GM12878 (cell line): ENCODE data around the gene IL16. TPM values are rescaled to one million over a fixed set of nuclear protein-coding genes. Genes with fewer than 3 reads are reported as not detected.

ENCODE experiments used
- ATAC-seq: fragments of 200-7000 bp; cut with Tn5 transposase; 3 replicates; pipeline ENCODE4 v1.9.1; 2020; ENCODE audit warnings: mild to moderate bottlenecking, moderate library complexity
- BruUV-seq: library from RNA; stranded (reverse); fragments of 400-500 nt; replicated peaks from 2 replicates; lab custom pipeline; 2021; lab: Mats Ljungman, UMichigan
- CTCF ChIA-PET: fragments of 300-600 bp; sonication (Branson Sonifier 250); formaldehyde crosslinking; extraction: SDS; loops from one replicate; lab custom pipeline; 2021; ENCODE audit warnings: inconsistent platforms; lab: Yijun Ruan, JAX
- POLR2A ChIA-PET: fragments of 350-600 bp; formaldehyde crosslinking; extraction: SDS; loops from one replicate; lab custom pipeline; 2021; ENCODE audit warnings: inconsistent platforms; lab: Charles Lee
- RAD21 ChIA-PET: fragments of 300-600 bp; sonication (Branson Sonifier 250); formaldehyde crosslinking; loops from one replicate; lab custom pipeline; 2023; ENCODE audit warnings: antibody characterized with exemption; ENCODE audit not compliant: unreplicated experiment; lab: Charles Lee
- SMC1A ChIA-PET: fragments of 300-600 bp; sonication (Branson Sonifier 250); formaldehyde crosslinking; loops from one replicate; lab custom pipeline; 2023; ENCODE audit not compliant: unreplicated experiment, uncharacterized antibody; lab: Charles Lee
- DNase-seq: peaks from one replicate; pipeline ENCODE4 v3.0.0-alpha.2; 2011; ENCODE audit warnings: low read depth, low spot score
- FAIRE-seq: peaks from 3 replicates; lab custom pipeline; 2011; peaks lifted over from hg19 to GRCh38; lab: Jason Lieb, UNC
- H2AFZ ChIP-seq: 2 replicates; pipeline ENCODE4 v1.6.0; 2011; ENCODE audit warnings: low read depth, low read length, control low read depth; ENCODE audit not compliant: control insufficient read depth
- H3K27ac ChIP-seq: 2 replicates; pipeline ENCODE4 v1.5.1; 2011; ENCODE audit warnings: control low read depth; ENCODE audit not compliant: control insufficient read depth, insufficient read depth
- H3K27me3 ChIP-seq, 2 experiments: replicated peaks in 1 of 2; 2 replicates each; pipeline versions ENCODE4 v1.6.0 to v1.6.1; 2011; ENCODE audit warnings: low read length in 1 of 2; ENCODE audit not compliant: control insufficient read depth in 2 of 2, insufficient read depth in 2 of 2
- H3K36me3 ChIP-seq, 2 experiments: 2 replicates each; pipeline ENCODE4 v1.5.1; 2011; ENCODE audit warnings: low read length in 1 of 2; ENCODE audit not compliant: control insufficient read depth in 2 of 2, insufficient read depth in 2 of 2
- H3K4me1 ChIP-seq: 2 replicates; pipeline ENCODE4 v1.6.1; 2011; ENCODE audit warnings: mild to moderate bottlenecking, low read length, moderate library complexity, mixed read lengths; ENCODE audit not compliant: control insufficient read depth, insufficient read depth
- H3K4me2 ChIP-seq: 2 replicates; pipeline ENCODE4 v1.6.0; 2011; ENCODE audit warnings: control low read depth; ENCODE audit not compliant: control insufficient read depth, insufficient read depth
- H3K4me3 ChIP-seq: fragments of 200-600 bp; sonication (generic); 2 replicates; pipeline ENCODE4 v1.5.1; 2016
- H3K79me2 ChIP-seq: 2 replicates; pipeline ENCODE4 v1.6.0; 2011; ENCODE audit warnings: low read length; ENCODE audit not compliant: control insufficient read depth, insufficient read depth
- H3K9ac ChIP-seq: 2 replicates; pipeline ENCODE4 v1.8.0; 2011; ENCODE audit warnings: low read length, control low read depth, mixed read lengths; ENCODE audit not compliant: control insufficient read depth, insufficient read depth
- H3K9me3 ChIP-seq: replicated peaks from 3 replicates; pipeline ENCODE4 v1.5.1; 2011; ENCODE audit warnings: mild to moderate bottlenecking, low read length; ENCODE audit not compliant: control insufficient read depth, insufficient read depth
- H4K20me1 ChIP-seq: 2 replicates; pipeline ENCODE4 v1.6.0; 2011; ENCODE audit not compliant: control insufficient read depth, insufficient read depth
- BRCA1 ChIP-seq: IDR thresholded peaks from 2 replicates; pipeline ENCODE4 v1.6.1; 2011; ENCODE audit warnings: low read depth, low read length, improper control_type of control experiment
- NR2C1 ChIP-seq: fragments of 450-650 bp; IDR thresholded peaks from 2 replicates; pipeline ENCODE4 v1.6.1; 2017; ENCODE audit warnings: antibody characterized with exemption, mild to moderate bottlenecking, moderate library complexity
- RCOR1 ChIP-seq: conservative IDR thresholded peaks from 2 replicates; pipeline ENCODE4 v1.6.1; 2012; ENCODE audit warnings: low read depth, low read length, improper control_type of control experiment
- SIX5 ChIP-seq: IDR thresholded peaks from 2 replicates; pipeline ENCODE4 v1.6.1; 2011; ENCODE audit warnings: mild to moderate bottlenecking, low read depth, low read length, moderate library complexity; ENCODE audit not compliant: severe bottlenecking
- STAT1 ChIP-seq: fragments of 450-650 bp; conservative IDR thresholded peaks from 2 replicates; pipeline ENCODE4 v1.6.1; 2014; ENCODE audit warnings: antibody characterized with exemption, mild to moderate bottlenecking
- ZNF207 ChIP-seq: fragments of 450-650 bp; IDR thresholded peaks from 2 replicates; pipeline ENCODE4 v1.6.1; 2014; ENCODE audit warnings: antibody characterized with exemption, mild to moderate bottlenecking, borderline replicate concordance
- ZNF592 ChIP-seq: fragments of 450-650 bp; IDR thresholded peaks from 2 replicates; pipeline ENCODE4 v1.6.1; 2017; ENCODE audit warnings: mild to moderate bottlenecking, moderate library complexity
- WGBS: methylation state at CpG from one replicate; pipeline ENCODE4 v1.1.6; 2016; ENCODE audit warnings: low lambda C conversion rate; ENCODE audit not compliant: insufficient replicate concordance, insufficient coverage; ENCODE audit errors: missing lambda C conversion rate; 5-methylcytosine and 5-hydroxymethylcytosine counted together
- in situ Hi-C: fragments of 300-500 bp; cut with MboI; formaldehyde crosslinking; loops from 9 replicates; pipeline ENCODE4 v1.14.3; 2018; ENCODE audit warnings: mixed read lengths
- intact Hi-C: fragments of 100-400 bp; cut with micrococcal nuclease; formaldehyde crosslinking; loops from one replicate; pipeline ENCODE4 v1.14.2; 2022; ENCODE audit not compliant: unreplicated experiment
- polyA plus RNA-seq, 11 experiments: library from polyadenylated mRNA; depleted of rRNA in 4 of 11; unstranded in 6 of 11; stranded (reverse) in 5 of 11; fragments of >200 nt; fragmentation: Nextera tagmentation in 4 of 11; fragmentation: Illumina TruSeq in 1 of 11; extraction: Ambion mirVana in 4 of 11; extraction: Trizol in 1 of 11; gene quantifications; 1 replicate in 1 of 11; 2 replicates in 10 of 11; pipeline versions ENCODE4 v1.2.1 to v1.2.3, GENCODE V29; 2011 to 2016; ENCODE audit warnings: inconsistent platforms in 2 of 11, missing spikeins in 2 of 11, low read depth in 1 of 11
- total RNA-seq, 4 experiments: library from RNA; depleted of rRNA in 3 of 4; stranded (reverse); fragments of >200 nt in 3 of 4; fragmentation: Illumina TruSeq in 1 of 4; extraction: Trizol in 1 of 4; gene quantifications; 2 replicates each; pipeline versions ENCODE4 v1.2.1 to v1.2.3, GENCODE V29; 2013 to 2021
- TF ChIP-seq, protein P1 (sequence below): fragments of 450-650 bp; IDR thresholded peaks from 2 replicates; pipeline ENCODE4 v1.6.1; 2017; ENCODE audit warnings: mild to moderate bottlenecking
- TF ChIP-seq, protein P2 (sequence below): IDR thresholded peaks from 2 replicates; pipeline ENCODE4 v1.6.1; 2012; ENCODE audit warnings: mild to moderate bottlenecking, low read depth, low read length
- TF ChIP-seq, protein P3 (sequence below), 3 experiments: IDR thresholded peaks in 2 of 3; conservative IDR thresholded peaks in 1 of 3; 2 replicates each; pipeline ENCODE4 v1.5.1; 2011; ENCODE audit warnings: low read depth in 3 of 3, low read length in 3 of 3, mild to moderate bottlenecking in 3 of 3, control low read depth in 2 of 3, moderate library complexity in 2 of 3, inconsistent platforms in 1 of 3, mixed read lengths in 1 of 3; ENCODE audit not compliant: control insufficient read depth in 2 of 3, insufficient read depth in 1 of 3; ENCODE audit errors: extremely low read depth in 1 of 3

The IL16 gene
- total and polyA plus RNA-seq, 10 of the 15 experiments (the other 5 are each of a cell fraction or from before 2014, with no cell fraction given), result 21.7 to 206 (median 44.5) TPM

GRCh38 chr15:81297147-81297572 is 100.5 kb downstream of the IL16 start:
- ChIA-PET SMC1A (interaction anchor here (0.7 to 9.6 kb wide), 12 partner anchors 11 to 274 kb away, joined by 3 to 109 read pairs (median 4); partner anchors contain the start of gene STARD5), POLR2A (interaction anchor here (0.7 to 1.6 kb wide), 4 partner anchors 10 to 27 kb away, joined by 3 to 5 read pairs (median 4); partner anchors contain the start of gene STARD5)
- no peak for TF ChIP-seq BRCA1
- no peak for TF ChIP-seq ZNF207
- TF ChIP-seq, protein P1, sequence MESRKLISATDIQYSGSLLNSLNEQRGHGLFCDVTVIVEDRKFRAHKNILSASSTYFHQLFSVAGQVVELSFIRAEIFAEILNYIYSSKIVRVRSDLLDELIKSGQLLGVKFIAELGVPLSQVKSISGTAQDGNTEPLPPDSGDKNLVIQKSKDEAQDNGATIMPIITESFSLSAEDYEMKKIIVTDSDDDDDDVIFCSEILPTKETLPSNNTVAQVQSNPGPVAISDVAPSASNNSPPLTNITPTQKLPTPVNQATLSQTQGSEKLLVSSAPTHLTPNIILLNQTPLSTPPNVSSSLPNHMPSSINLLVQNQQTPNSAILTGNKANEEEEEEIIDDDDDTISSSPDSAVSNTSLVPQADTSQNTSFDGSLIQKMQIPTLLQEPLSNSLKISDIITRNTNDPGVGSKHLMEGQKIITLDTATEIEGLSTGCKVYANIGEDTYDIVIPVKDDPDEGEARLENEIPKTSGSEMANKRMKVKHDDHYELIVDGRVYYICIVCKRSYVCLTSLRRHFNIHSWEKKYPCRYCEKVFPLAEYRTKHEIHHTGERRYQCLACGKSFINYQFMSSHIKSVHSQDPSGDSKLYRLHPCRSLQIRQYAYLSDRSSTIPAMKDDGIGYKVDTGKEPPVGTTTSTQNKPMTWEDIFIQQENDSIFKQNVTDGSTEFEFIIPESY, result no peak
- no peak for TF ChIP-seq ZNF592
- TF ChIP-seq, protein P2, sequence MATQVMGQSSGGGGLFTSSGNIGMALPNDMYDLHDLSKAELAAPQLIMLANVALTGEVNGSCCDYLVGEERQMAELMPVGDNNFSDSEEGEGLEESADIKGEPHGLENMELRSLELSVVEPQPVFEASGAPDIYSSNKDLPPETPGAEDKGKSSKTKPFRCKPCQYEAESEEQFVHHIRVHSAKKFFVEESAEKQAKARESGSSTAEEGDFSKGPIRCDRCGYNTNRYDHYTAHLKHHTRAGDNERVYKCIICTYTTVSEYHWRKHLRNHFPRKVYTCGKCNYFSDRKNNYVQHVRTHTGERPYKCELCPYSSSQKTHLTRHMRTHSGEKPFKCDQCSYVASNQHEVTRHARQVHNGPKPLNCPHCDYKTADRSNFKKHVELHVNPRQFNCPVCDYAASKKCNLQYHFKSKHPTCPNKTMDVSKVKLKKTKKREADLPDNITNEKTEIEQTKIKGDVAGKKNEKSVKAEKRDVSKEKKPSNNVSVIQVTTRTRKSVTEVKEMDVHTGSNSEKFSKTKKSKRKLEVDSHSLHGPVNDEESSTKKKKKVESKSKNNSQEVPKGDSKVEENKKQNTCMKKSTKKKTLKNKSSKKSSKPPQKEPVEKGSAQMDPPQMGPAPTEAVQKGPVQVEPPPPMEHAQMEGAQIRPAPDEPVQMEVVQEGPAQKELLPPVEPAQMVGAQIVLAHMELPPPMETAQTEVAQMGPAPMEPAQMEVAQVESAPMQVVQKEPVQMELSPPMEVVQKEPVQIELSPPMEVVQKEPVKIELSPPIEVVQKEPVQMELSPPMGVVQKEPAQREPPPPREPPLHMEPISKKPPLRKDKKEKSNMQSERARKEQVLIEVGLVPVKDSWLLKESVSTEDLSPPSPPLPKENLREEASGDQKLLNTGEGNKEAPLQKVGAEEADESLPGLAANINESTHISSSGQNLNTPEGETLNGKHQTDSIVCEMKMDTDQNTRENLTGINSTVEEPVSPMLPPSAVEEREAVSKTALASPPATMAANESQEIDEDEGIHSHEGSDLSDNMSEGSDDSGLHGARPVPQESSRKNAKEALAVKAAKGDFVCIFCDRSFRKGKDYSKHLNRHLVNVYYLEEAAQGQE, result peak; percentile 44; the same call in 1 of the 2 replicates
- TF ChIP-seq STAT1, result no peak
- no peak for TF ChIP-seq NR2C1
- TF ChIP-seq SIX5, result no peak
- TF ChIP-seq, protein P3, sequence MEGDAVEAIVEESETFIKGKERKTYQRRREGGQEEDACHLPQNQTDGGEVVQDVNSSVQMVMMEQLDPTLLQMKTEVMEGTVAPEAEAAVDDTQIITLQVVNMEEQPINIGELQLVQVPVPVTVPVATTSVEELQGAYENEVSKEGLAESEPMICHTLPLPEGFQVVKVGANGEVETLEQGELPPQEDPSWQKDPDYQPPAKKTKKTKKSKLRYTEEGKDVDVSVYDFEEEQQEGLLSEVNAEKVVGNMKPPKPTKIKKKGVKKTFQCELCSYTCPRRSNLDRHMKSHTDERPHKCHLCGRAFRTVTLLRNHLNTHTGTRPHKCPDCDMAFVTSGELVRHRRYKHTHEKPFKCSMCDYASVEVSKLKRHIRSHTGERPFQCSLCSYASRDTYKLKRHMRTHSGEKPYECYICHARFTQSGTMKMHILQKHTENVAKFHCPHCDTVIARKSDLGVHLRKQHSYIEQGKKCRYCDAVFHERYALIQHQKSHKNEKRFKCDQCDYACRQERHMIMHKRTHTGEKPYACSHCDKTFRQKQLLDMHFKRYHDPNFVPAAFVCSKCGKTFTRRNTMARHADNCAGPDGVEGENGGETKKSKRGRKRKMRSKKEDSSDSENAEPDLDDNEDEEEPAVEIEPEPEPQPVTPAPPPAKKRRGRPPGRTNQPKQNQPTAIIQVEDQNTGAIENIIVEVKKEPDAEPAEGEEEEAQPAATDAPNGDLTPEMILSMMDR (IDR thresholded peaks at IDR 0.05 in 2 of 3, conservative IDR thresholded peaks at IDR 0.05 in 1 of 3; ENCODE audit: control insufficient read depth in 2 of 3, extremely low read depth in 1 of 3, insufficient read depth in 1 of 3, low read depth in 3 of 3, low read length in 3 of 3), result no peak
- TF ChIP-seq RCOR1, result no peak

More at GRCh38 chr15:81297147-81297572, 100.5 kb downstream of the IL16 start:
- peak overlapping the region; percentile 100 for H3K4me2 ChIP-seq
- peaks cover 60% of the 10 kb centered on the region for H3K4me1 ChIP-seq
- RAD21 ChIA-PET, result interaction anchor here (0.6 to 8.4 kb wide), 9 partner anchors 11 to 271 kb away, joined by 3 to 73 read pairs (median 5); partner anchors contain the start of gene STARD5
- no peaks in the 10 kb centered on the region for H4K20me1 ChIP-seq
- in situ Hi-C loops, result loop anchor here (10.0 to 25.0 kb wide), 5 partner anchors 302 to 1915 kb away; partner anchors contain the start of genes HDGFL3 and RPS17
- ATAC-seq, result no peak
- 4% methylated on average over 3 of the region's 3 CpGs for WGBS
- DNase-seq, result no peak
- peaks cover 83% of the 10 kb centered on the region for H3K79me2 ChIP-seq
- intact Hi-C loops, result loop anchor here (10.0 kb wide), 1 partner anchor 748 kb away; the partner anchor contains the start of gene MEX3B
- BruUV-seq, result TSS peak; percentile 4
- H3K36me3 ChIP-seq, result peaks cover 0 to 3% of the 10 kb centered on the region in 2 experiments; a peak in 2 of 4 replicates
- no peaks in the 10 kb centered on the region for H3K9me3 ChIP-seq
- CTCF ChIA-PET, result interaction anchor here (0.7 to 6.6 kb wide), 10 partner anchors 10 to 376 kb away, joined by 3 to 66 read pairs (median 4); no protein-coding TSS in a partner anchor
- H3K9ac ChIP-seq, result peak overlapping the region; percentile 79
- H3K27ac ChIP-seq, result peak overlapping the region; percentile 99
- peak overlapping the region; percentile 75 for H3K4me3 ChIP-seq
- no peaks in the 10 kb centered on the region for H3K27me3 ChIP-seq
- H2AFZ ChIP-seq, result no peak overlapping the region
- no peak for FAIRE-seq
